Right ventricle myocardium superior (tissue), 1 donor: Measurements from ENCODE around the gene AHCYL1. TPM values are rescaled to one million over a fixed set of nuclear protein-coding genes. Genes with fewer than 3 reads are reported as not detected.
"Not testable (repeated sequence)": the region's sequence is repeated elsewhere in the genome, so short reads cannot be mapped to it uniquely, and the experiment has no call there.

Source experiments
- ATAC-seq: fragments of 200-7000 bp; cut with Tn5 transposase; one replicate; pipeline ENCODE4 v1.9.1; 2020; ENCODE audit warnings: mild to moderate bottlenecking; ENCODE audit not compliant: poor library complexity
- DNase-seq: peaks from one replicate; pipeline ENCODE4 v3.0.0-alpha.2; 2020
- intact Hi-C: fragments of 100-400 bp; cut with DNase I; formaldehyde crosslinking; loops from one replicate; pipeline ENCODE4 v1.11.2; 2022
- long read RNA-seq: library from polyadenylated mRNA; unstranded; transcript quantifications from one replicate; pipeline ENCODE4 v2.0.0, GENCODE V29; 2021
- total RNA-seq: library from RNA; stranded (reverse); fragmentation: NEBNext Ultra II Directional; extraction: Animal tissue kit (Norgen Biotek cat#: 25700); gene quantifications from one replicate; pipeline ENCODE4 v1.2.1, GENCODE V29; 2021
- donor health status: DM: no; HTN: yes; CAD: no; lungs with severe emphysema.

The AHCYL1 gene
- total RNA-seq: 39.8 TPM
- long read RNA-seq, full-length matches to known transcripts: 140 of 148 reads
- long read RNA-seq, partial matches to known transcripts: 3 of 148 reads
- long read RNA-seq, other reads (novel, unspliced or antisense): 5 of 148 reads

DNA sequence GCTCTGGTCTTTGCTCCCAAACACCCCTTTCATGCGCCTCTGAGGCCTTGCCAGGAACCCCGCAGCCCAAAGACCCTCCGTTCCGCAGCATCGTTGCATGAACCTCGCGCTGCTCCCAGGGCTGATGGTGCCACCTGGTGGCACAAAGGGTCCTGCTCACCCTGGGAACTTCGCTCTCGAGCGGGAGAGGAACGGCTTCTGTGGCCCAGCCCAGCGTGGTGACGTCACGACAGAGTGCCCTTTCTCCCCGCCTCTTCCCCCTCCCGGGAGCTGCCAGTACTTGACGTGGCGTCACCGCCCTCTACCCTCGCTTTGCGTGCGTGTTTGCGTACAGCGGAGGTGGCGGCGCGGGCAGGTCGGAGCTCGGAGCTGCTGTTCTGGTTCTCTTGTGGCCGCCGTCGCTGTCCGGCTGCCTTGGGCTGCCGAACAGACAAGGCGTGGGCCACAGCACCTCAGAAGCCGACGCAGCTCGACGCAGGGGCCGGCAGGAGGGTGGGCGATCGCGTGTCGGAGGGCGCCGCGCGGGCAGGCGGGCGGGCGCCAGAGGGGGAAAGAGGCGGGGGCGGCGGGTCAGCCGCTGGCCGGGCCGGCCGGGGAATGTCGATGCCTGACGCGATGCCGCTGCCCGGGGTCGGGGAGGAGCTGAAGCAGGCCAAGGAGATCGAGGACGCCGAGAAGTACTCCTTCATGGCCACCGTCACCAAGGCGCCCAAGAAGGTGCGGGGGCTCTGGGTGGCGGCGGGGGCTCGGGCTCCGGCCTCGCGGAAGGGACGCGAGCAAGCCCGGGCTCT, at the start of gene AHCYL1:
AHCYL1 (plus strand) TSS at position 310 of the 791 bp plus-strand sequence; CDS start at position 598, 288 bp downstream.
- intact Hi-C loops: loop anchor here (2.0 to 5.0 kb wide), 3 partner anchors 72 to 437 kb away; partner anchors contain the start of genes CSF1 and GNAI3
- DNase-seq: peak; percentile 100
- ATAC-seq: peak; percentile 96

- no peak for DNase-seq
- ATAC-seq: no peak
- intact Hi-C loops: no loop called here
These were observed 49.1 kb upstream of the AHCYL1 start for GRCh38 chr1:109935451-109935900.

GRCh38 chr1:109937738-109938137, 46.8 kb upstream of the AHCYL1 start:
- ATAC-seq (no peak), DNase-seq (no peak)
- intact Hi-C loops: no loop called here

DNA sequence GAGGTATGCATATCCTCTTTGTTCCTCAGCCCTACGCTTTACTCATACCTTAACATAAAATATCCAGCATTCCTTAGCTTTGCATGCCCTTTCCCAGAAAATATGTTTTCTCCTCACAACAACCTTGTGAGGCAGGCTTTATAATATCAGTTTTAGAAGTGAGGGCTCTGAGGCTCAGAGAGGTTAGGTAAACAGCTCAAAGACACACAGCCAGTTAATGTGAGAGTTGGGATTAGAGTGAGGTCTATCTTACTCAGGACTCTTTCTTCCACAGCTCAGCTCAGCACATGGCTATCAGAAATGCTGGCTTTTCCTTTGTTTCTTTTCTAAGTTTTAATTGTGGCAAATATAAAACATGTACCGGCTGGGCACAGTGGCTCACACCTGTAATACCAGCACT, 46.0 kb upstream of the AHCYL1 start:
- intact Hi-C loops: no loop called here
- ATAC-seq (no peak), DNase-seq (no peak)

GRCh38 chr1:109942434-109942833, 42.1 kb upstream of the AHCYL1 start:
- ATAC-seq (no peak), DNase-seq (no peak)
- intact Hi-C loops: no loop called here

DNA sequence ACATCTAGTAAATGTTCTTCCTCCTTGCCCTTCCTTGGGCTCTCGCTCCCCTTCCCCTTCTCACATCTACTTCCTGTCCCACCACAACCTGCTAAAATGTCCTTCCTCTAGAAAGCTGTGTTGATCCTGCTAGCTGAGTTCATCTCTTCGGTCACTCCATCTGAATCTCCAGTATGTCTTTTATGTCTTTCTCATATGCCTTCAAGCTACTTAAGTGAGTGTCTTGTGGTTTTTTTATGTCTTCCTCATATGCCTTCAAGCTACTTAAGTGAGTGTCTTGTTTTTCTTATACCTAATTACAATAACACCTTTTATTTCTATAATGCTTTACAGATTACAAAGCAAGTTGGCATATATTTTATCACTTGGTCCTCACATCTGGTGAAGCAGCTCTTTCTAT, 40.0 kb upstream of the AHCYL1 start:
- ATAC-seq (no peak), DNase-seq (no peak)
- intact Hi-C loops: no loop called here

DNA sequence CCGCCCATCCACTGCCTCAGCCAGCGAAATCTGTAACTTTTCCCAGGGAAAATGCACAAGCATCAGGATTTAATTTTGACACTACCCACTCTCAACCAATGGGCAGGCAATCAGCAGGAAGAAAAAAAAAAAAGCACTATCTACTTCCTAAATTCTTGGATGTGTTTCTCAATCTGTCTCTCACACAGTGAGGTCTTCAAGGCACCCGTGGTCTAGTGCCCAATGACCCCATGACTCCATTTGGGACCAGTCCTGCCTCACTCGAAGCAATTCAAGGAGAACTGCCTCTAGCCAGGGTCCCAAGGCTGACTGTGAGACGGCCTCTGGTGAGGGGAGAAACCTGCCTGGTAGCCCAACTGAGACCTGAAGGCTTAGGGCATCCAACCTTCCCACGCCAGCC, 38.1 kb upstream of the AHCYL1 start:
- DNase-seq (no peak), ATAC-seq (no peak)
- intact Hi-C loops: no loop called here

GRCh38 chr1:109947582-109948284, 36.8 kb upstream of the AHCYL1 start:
- DNase-seq (no peak), ATAC-seq (no peak)
- intact Hi-C loops: no loop called here

GRCh38 chr1:109948285-109948630, 36.3 kb upstream of the AHCYL1 start:
- ATAC-seq (no peak), DNase-seq (no peak)
- intact Hi-C loops: no loop called here

DNA sequence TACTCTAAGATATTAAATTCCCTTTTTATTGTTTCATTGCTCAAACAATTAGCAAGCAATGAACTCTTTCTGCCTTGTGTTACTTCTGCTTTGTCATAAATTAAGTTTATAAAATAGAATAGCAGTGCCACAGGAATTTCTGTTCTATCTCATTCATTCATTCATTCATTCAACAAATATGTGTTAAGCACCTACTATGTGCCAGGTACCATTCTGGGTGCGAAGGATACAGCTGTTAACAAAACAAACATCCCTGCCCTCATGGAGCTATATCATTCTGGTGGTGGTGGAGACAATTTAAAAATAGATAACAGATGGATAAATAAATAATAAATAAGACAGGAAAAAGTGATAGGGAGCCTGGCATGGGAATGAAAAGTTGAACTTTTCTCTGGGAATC, 34.5 kb upstream of the AHCYL1 start:
- DNase-seq (no peak), ATAC-seq (no peak)
- intact Hi-C loops: no loop called here

DNA sequence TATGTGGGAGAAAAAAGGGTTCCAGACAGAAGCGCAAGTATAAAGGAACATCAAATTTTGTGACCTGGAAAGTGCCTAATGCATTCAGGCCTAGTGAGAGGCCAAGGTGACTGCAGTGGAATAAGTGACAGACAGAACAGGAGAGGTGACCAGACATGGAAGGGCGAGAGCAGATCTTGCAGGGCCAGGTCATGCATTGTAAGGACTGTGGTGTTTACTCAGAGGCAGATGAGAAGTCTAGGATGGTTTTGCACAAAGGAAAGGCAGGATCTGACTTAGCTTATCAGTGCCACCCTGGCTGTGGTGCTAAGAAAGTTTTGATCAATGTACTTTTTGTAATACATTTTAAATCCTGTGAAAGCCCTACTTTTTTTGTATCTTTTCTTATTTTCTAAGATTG, 34.1 kb upstream of the AHCYL1 start:
- no peak for DNase-seq
- ATAC-seq: no peak
- intact Hi-C loops: no loop called here

DNA sequence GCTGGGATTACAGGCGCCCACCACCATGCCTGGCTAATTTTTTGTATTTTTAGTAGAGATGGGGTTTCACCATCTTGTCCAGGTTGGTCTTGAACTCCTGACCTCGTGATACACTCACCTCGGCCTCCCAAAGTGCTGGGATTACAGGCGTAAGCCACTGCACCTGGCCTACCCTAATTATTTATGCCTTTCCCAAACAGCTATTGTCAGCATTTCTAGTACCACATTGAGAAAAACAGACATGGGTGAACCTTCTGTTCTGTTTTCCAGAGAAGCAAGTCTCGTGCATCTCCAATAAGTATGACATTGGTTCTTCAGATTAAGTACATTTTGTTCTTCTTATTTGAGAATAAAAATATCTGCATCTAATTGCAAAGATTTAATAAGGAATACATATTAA, 33.1 kb upstream of the AHCYL1 start:
- DNase-seq, intact Hi-C loops, ATAC-seq: not testable (repeated sequence)

DNA sequence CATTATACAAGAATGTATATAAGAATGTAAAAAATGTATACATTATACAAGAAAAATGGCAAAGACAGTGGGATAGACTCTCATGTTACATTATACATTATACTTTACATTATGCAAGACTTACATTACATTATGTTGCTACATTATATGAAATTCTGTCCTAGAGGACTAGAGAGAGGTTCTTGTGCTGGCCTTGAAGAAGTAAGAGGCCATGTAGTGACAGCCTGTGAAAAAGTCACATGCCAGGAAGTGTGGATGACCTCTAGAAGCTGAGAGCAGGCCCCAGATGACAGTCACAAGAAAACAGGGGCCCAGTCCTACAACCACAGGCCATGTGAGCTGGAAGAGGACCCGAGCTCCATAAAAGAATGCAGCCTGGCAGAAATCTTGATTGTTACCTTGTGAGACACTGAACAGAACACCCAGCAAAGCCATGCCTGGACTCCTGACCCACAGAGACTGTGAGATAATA, 30.5 kb upstream of the AHCYL1 start:
- DNase-seq (no peak), ATAC-seq (peak; percentile 91)
- intact Hi-C loops: no loop called here

GRCh38 chr1:109959632-109959973, 25.0 kb upstream of the AHCYL1 start:
- intact Hi-C loops: no loop called here
- ATAC-seq (peak; percentile 29), DNase-seq (no peak)

GRCh38 chr1:109959974-109960744, 24.4 kb upstream of the AHCYL1 start:
- intact Hi-C loops: no loop called here
- peak; percentile 61 for ATAC-seq
- no peak for DNase-seq

DNA sequence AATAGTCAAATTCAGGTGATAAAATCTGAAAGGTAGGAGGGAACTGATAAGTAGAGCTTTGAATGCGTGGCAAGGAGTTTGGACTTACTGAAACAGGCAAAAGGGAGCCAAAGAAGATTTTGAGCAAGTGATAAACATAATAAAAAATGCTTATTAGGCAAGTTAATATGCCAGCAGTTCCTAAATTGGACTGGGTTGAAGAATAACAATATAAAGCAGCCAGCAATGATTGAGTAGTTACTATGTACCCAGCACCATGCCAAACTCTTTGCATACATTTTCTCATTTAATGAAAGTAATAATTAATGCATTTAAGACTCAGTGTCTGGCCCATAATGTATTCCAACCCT, 23.8 kb upstream of the AHCYL1 start:
- intact Hi-C loops: no loop called here
- ATAC-seq (no peak), DNase-seq (no peak)

DNA sequence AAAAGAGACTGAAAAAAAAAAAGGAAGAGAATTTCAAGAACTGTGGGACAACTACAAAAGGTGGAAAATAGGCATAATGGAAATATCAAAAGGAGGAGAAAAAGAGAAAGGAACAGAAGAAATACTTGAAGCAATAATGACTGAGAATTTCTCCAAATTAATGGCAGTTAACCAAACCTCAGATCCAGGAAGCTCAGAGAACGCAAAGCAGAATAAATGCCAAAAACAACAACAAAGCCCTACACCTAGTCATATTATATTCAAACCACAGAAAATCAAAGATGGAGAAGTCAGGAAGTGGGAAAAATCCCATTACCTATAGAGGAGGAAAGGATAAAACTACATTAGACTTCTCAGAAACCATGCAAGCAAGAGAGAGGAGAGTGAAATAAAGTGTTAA, 20.7 kb upstream of the AHCYL1 start:
- ATAC-seq (no peak), DNase-seq (no peak)
- intact Hi-C loops: no loop called here

DNA sequence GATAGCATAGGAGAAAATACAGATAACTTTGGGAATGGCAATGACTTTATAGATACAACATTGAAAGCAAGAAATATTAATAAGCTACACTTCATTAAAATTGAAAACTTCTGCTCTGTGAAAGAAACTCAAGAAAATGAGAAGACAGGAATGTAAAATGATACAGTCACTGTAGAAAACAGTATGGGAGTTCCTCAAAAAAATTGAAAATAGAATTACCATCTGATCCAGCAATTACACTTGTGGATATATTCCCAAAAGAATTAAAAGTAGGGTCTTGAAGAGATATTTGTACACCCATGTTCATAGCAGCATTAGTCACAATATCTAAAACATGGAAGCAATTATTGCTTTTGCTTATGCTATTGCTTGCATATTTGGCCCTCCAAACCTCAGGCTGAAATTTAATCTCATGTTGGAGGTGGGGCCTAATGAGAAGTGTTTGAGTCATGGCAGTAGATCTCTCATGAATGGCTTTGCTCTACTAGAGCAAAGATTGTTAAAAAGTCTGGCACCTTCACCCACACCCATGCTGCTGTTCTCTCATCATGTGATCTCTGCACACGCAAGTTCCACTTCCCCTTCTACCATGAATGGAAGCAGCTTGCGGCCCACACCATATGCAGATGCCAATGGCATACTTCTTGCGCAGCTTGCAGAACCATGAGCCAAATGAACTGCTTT, 15.3 kb upstream of the AHCYL1 start:
- DNase-seq (no peak), ATAC-seq (no peak)
- intact Hi-C loops: no loop called here

DNA sequence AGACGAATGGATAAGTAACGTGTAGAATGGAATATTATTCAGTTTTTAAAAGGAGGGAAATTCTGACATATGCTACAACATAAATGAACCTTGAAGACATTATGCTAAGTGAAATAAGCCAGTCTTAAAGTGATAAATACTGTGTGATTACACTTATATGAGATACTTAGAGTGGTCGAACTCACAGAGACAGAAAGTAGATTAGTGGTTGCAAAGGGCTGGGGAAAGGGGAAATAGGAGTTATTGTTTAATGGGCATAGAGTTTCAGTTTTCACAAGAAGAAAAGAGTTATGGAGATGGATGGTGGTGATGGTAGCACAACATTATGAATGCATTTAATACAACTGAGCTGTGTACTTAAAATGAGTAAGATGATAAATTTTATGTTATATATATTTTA, 14.7 kb upstream of the AHCYL1 start:
- DNase-seq (no peak), ATAC-seq (no peak)
- intact Hi-C loops: no loop called here
